Ovary (tissue), 3 donors: ENCODE results near the gene LARGE1.

Experiments
- CTCF ChIP-seq, 3 donors: fragments of 450-650 bp in 2 of 3; fragments of 200-600 bp in 1 of 3; IDR thresholded peaks; one replicate each; pipeline versions ENCODE4 v1.5.1 to v1.8.0; 2016 to 2022; ENCODE audit warnings: antibody characterized with exemption in 3 of 3, mild to moderate bottlenecking in 1 of 3
- POLR2A ChIP-seq: fragments of 450-650 bp; IDR thresholded peaks from one replicate; pipeline ENCODE4 v1.6.1; 2017; ENCODE audit warnings: antibody characterized with exemption, mild to moderate bottlenecking, moderate library complexity
- donor health status: DM: no; HTN: no; CAD: no.

GRCh38 chr22:33902073-33902472 lies 18.2 kb downstream of the LARGE1 start:
- TF ChIP-seq CTCF (IDR thresholded peaks at IDR 0.05) (no peak), POLR2A (no peak)
